Fibroblast of the aortic adventitia (primary cell): Measurements from ENCODE around the gene OR1L8. TPM values are rescaled to one million over a fixed set of nuclear protein-coding genes. Genes with fewer than 3 reads are reported as not detected.
"Not testable (repeated sequence)": the region's sequence is repeated elsewhere in the genome, so short reads cannot be mapped to it uniquely, and the experiment has no call there.

Experiments used
- DNase-seq: peaks from one replicate; pipeline ENCODE4 v3.0.0-alpha.2; 2010; ENCODE audit warnings: low read depth
- H3K4me3 ChIP-seq: 2 replicates; pipeline ENCODE4 v1.5.1; 2011; ENCODE audit warnings: low read depth, mild to moderate bottlenecking, control low read depth, low read length, moderate library complexity
- CTCF ChIP-seq: IDR thresholded peaks from 2 replicates; pipeline ENCODE4 v1.5.1; 2011; ENCODE audit warnings: mild to moderate bottlenecking, low read length, control low read depth, inconsistent platforms; ENCODE audit not compliant: insufficient read depth
- total RNA-seq: library from RNA; depleted of rRNA; stranded (reverse); fragments of >200 nt; gene quantifications from 2 replicates; pipeline ENCODE4 v1.2.3, GENCODE V29; 2012; ENCODE audit warnings: low replicate concordance

OR1L8 gene
- total RNA-seq, 1 donor = not detected

DNA sequence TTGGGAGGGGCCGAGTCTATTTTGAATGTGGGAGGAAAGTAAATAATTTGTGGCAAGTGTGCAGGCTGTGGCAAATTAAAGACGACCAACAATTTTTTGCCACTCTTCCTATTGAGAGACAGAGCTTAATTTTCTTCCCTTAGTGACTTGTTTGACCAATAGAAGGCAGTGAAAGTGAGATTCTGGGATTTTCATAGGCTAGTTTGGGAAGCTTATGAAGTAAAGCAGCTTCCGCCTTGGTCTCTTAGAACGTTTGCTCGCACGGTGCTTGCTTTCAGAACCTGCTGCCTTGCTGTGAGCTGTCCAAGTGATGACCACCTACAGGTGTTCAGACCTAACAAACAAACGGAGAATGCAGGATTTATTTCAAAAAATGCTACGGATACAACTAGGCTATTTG, 37.0 kb downstream of the OR1L8 start:
- TF ChIP-seq CTCF = no peak
- no peak for DNase-seq
- no peak overlapping the region for H3K4me3 ChIP-seq

GRCh38 chr9:122538757-122539156, 44.4 kb downstream of the OR1L8 start:
- no peak for TF ChIP-seq CTCF
- no peak overlapping the region for H3K4me3 ChIP-seq

GRCh38 chr9:122537066-122537465, 46.1 kb downstream of the OR1L8 start:
- H3K4me3 ChIP-seq, DNase-seq: not testable (repeated sequence)

More at GRCh38 chr9:122538757-122539156, 44.4 kb downstream of the OR1L8 start:
- DNase-seq = no peak

- H3K4me3 ChIP-seq = no peak overlapping the region
- no peak for TF ChIP-seq CTCF
- no peak for DNase-seq
These were observed 47.0 kb downstream of the OR1L8 start for GRCh38 chr9:122536134-122536533.

DNA sequence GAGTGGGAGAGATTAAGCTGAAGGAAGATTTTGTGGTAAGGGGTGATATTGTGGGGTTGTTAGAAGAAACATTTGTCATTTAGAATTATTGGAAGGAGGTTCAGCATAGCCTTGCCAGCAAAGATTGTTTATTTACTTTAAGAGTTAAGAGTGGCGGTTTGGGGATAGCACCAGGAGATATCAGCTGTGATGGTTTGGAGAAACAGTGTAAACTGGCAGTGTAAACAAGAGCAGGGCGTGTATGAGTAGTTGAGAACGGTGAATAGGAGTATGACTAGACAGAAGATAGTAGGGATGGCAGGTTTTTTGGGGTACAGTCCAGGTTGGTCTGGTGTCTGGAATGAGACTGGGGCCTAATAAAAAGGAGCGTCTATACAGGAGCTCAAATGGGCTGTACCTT, 52.0 kb downstream of the OR1L8 start:
- H3K4me3 ChIP-seq = not testable (repeated sequence)

DNA sequence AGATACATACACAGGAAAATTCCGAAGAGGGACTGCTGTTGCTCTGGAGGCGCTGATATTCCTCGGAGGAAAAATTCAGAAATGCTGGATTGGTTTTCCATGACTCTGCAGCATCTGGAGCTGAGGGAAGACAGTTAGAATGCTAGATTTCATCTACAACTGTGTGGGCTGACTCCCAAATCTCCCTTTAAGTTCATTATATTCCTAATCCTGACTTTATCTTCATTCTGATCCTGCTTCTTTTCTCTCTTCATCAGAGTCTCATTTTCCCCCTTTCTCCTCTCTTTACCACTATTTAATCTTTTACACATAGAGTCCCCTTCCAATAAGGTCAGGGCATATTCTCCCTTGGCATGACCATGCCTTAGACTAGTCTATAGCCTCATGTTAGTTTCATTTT, 56.0 kb downstream of the OR1L8 start, which contains the start of gene OR1N1:
Gene OR1N1, minus strand, starts transcription at position 101 of the 400 bp plus-strand sequence. Its CDS starts 0 bp downstream, at position 101.
- DNase-seq = no peak
- no peak within 1 kb of the TSS for H3K4me3 ChIP-seq
- no peak for TF ChIP-seq CTCF

More for the DNA sequence above, 52.0 kb downstream of the OR1L8 start:
- not testable (repeated sequence) for DNase-seq

DNA sequence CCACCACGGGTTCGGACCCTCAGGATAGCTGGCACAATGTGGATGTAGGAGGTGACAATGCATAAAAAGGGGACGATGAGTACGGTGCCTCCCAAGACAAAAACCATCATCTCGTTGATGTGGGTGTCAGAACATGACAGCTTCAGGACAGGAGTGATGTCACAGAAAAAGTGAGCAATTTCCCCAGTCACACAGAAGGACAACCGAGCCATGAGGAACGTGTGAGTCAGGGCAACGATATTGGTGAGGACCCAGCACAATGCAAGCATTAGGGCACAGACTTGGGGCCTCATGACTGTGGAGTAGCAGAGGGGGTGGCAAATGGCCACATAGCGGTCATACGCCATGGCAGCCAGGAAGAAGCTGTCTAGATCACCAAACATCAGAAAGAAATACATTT, 56.6 kb downstream of the OR1L8 start:
- H3K4me3 ChIP-seq = no peak overlapping the region
- no peak for DNase-seq
- no peak for TF ChIP-seq CTCF

GRCh38 chr9:122519376-122519775, 63.8 kb downstream of the OR1L8 start:
- no peak overlapping the region for H3K4me3 ChIP-seq
- no peak for DNase-seq
- TF ChIP-seq CTCF = no peak
